ENCODE results near the gene FAM193A.

GRCh38 chr4:2600878-2601277 lies 64.4 kb downstream of the FAM193A start:
- TF ChIP-seq CTCF (IDR thresholded peaks at IDR 0.05) (no peak), POLR2A (IDR thresholded peaks at IDR 0.05) (no peak), POLR2AphosphoS5 (IDR thresholded peaks at IDR 0.05) (no peak)
